Measurements from ENCODE around the gene APOC4.

DNA sequence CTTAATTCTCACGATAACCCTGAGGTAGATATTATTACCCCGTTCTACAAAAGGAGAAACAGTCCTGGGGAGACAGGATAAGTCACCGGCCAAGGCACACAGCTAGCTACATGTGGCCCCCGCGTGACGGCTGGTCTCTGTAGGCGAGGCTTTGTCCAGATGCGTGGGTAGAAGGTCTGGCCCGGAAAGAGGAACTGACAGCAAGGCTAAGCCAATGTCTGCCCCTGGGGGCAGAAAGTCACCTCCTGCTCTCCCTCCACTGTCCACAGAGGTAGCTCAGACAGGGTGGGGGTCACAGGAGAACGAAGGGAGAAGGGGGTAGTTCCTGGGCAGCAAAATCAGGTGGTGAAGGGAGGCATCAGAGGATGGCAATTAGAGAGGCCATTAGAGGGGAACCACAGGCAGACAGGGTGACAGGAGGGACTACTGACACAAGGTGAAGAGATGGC lies 1.8 kb downstream of the APOC4 start:
- TF ChIP-seq, protein P1, sequence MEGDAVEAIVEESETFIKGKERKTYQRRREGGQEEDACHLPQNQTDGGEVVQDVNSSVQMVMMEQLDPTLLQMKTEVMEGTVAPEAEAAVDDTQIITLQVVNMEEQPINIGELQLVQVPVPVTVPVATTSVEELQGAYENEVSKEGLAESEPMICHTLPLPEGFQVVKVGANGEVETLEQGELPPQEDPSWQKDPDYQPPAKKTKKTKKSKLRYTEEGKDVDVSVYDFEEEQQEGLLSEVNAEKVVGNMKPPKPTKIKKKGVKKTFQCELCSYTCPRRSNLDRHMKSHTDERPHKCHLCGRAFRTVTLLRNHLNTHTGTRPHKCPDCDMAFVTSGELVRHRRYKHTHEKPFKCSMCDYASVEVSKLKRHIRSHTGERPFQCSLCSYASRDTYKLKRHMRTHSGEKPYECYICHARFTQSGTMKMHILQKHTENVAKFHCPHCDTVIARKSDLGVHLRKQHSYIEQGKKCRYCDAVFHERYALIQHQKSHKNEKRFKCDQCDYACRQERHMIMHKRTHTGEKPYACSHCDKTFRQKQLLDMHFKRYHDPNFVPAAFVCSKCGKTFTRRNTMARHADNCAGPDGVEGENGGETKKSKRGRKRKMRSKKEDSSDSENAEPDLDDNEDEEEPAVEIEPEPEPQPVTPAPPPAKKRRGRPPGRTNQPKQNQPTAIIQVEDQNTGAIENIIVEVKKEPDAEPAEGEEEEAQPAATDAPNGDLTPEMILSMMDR (conservative IDR thresholded peaks at IDR 0.05; ENCODE audit: low read depth, low read length) = no peak
- TF ChIP-seq EZH2 (IDR thresholded peaks at IDR 0.05; ENCODE audit: low read length, unreplicated experiment) (no peak), EZH2phosphoT487 (IDR thresholded peaks at IDR 0.05; ENCODE audit: borderline replicate concordance, low read length) (no peak)
